GM12875 (cell line): Measurements from ENCODE around the gene CCDC92B.

Source experiments
- H3K4me3 ChIP-seq: one replicate; pipeline ENCODE4 v1.5.1; 2011; ENCODE audit warnings: low read depth, low read length, control low read depth
- TF ChIP-seq, protein P1 (sequence below): IDR thresholded peaks from 2 replicates; pipeline ENCODE4 v1.5.1; 2011; ENCODE audit warnings: low read depth, mild to moderate bottlenecking, control low read depth, inconsistent platforms, low read length, moderate library complexity, borderline replicate concordance; ENCODE audit not compliant: insufficient read depth

Gene CCDC92B

GRCh38 chr17:2721603-2722002 is 27.8 kb downstream of the CCDC92B start:
- H3K4me3 ChIP-seq, result no peak overlapping the region
- TF ChIP-seq, protein P1, sequence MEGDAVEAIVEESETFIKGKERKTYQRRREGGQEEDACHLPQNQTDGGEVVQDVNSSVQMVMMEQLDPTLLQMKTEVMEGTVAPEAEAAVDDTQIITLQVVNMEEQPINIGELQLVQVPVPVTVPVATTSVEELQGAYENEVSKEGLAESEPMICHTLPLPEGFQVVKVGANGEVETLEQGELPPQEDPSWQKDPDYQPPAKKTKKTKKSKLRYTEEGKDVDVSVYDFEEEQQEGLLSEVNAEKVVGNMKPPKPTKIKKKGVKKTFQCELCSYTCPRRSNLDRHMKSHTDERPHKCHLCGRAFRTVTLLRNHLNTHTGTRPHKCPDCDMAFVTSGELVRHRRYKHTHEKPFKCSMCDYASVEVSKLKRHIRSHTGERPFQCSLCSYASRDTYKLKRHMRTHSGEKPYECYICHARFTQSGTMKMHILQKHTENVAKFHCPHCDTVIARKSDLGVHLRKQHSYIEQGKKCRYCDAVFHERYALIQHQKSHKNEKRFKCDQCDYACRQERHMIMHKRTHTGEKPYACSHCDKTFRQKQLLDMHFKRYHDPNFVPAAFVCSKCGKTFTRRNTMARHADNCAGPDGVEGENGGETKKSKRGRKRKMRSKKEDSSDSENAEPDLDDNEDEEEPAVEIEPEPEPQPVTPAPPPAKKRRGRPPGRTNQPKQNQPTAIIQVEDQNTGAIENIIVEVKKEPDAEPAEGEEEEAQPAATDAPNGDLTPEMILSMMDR, result no peak

DNA sequence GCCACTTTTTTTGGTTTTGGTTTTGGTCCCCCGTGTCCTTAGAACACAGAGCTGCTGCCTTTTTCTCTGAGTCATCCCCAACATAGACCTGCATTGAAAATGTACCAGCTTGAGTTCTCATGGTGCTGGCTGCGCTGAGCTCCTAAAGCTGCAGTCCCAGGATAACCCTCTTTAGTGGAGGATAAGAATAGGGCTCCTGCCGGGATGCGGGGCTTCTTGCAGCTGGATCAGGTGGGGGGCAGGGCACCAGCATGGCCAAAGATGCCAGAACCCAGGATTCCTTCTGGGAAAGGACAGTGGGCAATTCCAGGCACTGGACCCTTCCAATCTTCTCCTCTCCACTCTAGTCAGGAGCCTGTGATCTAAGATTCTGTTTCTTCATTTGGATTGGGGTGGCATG is 29.6 kb downstream of the CCDC92B start:
- TF ChIP-seq, protein P1, result no peak
- H3K4me3 ChIP-seq, result no peak overlapping the region

DNA sequence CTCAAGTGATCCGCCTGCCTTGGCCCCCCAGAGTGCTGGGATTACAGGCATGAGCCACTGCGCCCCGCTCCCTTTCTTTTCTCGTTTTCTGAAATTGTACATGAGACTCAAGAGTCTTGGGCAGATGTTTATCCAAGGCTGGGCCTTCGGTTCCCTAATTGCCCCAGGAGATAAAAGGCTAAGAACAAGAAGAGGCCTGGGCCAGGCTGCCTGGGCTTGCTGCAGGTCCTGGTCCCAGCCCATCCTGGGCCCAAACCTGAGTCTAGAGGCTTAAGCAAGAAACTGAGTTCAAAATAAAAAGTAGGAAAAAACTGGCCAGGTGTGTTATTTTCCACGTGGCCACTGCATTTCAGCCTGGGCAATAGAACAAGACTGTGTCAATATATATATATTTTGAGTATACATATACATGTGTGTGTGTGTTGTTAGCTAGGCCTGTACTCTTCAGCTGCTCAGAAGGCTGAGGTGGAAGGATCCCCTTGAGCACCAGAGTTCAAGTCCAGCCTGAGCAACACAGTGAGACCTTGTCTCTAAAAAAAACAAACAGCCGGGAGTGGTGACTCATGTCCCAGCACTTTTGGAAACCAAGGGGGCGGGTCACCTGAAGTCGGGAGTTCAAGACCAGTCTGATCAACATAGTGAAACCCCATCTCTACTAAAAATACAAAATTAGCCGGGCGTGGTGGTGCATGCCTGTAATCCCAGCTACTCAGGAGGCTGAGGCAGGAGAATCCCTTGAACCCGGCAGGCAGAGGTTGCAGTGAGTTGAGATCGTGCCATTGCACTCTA is 31.1 kb downstream of the CCDC92B start:
- TF ChIP-seq, protein P1, result no peak
- H3K4me3 ChIP-seq, result no peak overlapping the region

DNA sequence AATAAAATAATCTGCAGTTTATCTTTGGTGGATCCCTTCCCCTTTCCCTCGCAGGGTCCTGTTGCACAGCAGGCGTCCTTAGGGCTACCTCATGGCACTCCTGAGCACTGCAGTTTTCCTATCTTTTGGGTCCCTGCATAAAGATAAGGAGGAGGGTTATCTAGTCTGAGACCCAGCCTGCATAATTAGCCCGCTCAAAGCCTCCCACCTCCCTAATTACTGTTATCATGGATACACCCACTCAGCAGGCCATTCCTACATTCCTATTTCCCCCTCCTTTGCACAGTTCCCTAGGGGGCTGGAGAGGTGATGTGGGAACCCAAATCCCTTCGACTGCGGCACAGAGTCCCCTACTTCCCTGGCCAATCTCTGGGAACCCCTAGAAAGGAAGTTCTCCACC is 32.8 kb downstream of the CCDC92B start:
- H3K4me3 ChIP-seq, result no peak overlapping the region
- TF ChIP-seq, protein P1, result no peak

GRCh38 chr17:2713881-2714280 is 35.6 kb downstream of the CCDC92B start:
- TF ChIP-seq, protein P1, result no peak
- H3K4me3 ChIP-seq, result no peak overlapping the region

DNA sequence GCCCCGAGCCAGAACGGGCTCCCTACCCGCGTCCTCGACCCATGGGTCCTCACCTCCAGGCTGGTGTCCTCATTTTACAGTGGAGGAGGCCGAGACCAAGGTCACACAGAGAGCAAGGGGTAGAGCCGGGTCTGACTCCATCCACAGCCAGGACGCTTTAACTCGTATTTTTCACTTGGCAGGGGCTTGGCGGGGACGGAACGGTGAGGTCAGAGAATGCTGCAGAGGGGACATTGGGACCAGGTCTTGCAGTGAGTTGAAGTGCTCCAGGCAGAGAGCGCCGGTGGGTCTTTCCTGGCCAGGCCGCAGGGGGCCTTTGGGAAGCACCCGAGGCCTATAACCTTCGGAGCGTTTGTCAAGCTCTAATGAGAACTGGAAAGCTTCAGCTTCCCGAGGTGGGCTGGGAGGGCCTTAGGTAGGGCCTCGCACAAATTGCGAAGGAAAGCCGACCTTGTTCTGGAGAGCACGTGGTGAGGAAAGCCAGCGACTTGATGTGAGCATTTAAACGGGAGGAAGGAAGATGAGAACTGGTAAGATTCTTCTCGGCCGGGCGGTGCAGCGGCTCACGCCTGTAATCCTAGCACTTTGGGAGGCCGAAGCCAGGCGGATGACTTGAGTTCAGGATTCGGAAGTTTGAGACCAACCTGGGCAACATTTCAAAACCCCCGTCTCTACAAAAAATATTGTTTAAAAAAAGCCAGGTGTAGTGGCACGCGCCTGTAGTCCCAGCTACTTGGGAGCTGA is 37.0 kb downstream of the CCDC92B start:
- peak overlapping the region; percentile 72 for H3K4me3 ChIP-seq
- TF ChIP-seq, protein P1, result no peak
